ENCODE measurements around the gene KCNN1.
"Not testable (repeated sequence)": the region's sequence is repeated elsewhere in the genome, so short reads cannot be mapped to it uniquely, and the experiment has no call there.

KCNN1 gene

GRCh38 chr19:18001777-18002345 lies 35.0 kb downstream of the KCNN1 start:
- no peak for DNase-seq

- no peak for DNase-seq
Observed at GRCh38 chr19:18002347-18002850, 35.5 kb downstream of the KCNN1 start.

- not testable (repeated sequence) for DNase-seq
Observed at GRCh38 chr19:18005750-18006149, 38.8 kb downstream of the KCNN1 start.

DNA sequence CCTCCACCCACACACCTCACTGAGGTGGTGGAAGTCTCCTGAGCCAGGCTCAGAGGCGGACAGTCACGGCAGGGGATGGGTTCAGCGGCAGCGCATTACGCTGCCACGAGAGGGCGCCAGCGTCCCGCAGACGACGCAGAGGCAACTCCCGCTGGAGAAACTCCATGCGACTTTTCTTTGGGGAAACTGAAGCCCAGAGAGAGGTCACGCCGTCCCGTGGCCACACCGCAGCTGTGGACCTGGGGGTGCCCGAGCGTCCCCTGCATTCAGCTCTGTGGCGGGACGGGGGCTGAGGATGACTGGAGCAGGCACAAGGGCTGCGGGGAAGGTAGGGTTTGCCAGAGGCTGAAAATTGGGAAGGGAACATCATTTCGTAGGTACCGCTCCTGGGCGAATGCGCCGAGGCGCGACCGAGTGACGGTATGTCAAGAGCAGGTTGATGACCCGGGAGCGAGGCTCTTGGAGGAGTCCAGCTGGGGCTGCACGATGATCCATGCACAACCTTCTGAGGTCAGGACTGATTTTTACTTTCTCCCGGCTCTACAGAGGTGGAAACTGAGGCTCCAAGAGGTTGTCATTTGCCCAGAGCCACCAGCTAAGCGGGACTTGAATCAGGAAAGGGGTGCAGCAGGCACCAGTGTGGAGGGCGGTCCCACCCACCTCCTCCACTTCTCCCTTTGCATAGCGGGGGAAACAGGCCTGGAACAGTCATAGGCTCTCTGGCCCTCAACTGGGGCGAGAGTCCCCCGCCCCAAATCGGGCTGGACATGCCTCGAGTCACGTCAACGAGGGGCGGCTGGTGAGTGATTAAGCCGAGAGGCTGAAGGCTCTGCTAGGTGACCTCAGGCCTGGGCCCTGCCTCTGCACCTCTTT lies 40.4 kb downstream of the KCNN1 start:
- DNase-seq = peak; percentile 76

GRCh38 chr19:18007917-18008673 lies 41.2 kb downstream of the KCNN1 start, which contains the start of gene ARRDC2:
ARRDC2 (plus strand) TSS chr19:18008170; CDS start chr19:18008311, 141 bp downstream.
- peak; percentile 88 for DNase-seq

- DNase-seq = no peak
Observed at GRCh38 chr19:18008814-18009213, 41.9 kb downstream of the KCNN1 start.

DNA sequence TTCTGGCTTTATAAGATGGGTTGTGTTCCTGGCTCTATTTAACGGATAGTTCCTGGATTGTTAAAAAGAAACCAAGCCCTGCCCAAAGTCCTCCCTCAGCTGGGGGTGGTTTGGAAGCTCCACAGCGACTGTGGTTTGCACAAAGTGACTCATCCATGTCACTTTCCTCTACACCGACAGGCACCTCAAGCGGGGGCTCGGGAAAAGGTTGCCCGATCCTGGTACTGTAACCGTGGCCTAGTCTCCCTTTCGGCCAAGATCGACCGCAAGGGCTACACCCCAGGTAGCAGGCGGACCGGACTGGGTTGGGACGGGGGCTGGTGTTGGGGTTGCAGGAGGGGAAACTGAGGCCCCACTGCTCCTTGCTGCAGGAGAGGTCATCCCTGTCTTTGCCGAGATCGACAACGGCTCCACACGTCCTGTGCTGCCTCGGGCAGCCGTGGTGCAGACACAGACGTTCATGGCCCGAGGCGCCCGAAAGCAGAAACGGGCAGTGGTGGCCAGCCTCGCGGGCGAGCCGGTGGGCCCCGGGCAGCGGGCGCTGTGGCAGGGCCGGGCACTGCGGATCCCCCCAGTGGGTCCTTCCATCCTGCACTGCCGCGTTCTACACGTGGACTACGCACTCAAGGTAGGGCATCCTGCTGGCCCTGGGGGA lies 42.6 kb downstream of the KCNN1 start:
- no peak for DNase-seq

GRCh38 chr19:18010149-18010548 lies 43.2 kb downstream of the KCNN1 start:
- no peak for DNase-seq

GRCh38 chr19:18013210-18014111 lies 46.6 kb downstream of the KCNN1 start:
- DNase-seq = no peak

DNA sequence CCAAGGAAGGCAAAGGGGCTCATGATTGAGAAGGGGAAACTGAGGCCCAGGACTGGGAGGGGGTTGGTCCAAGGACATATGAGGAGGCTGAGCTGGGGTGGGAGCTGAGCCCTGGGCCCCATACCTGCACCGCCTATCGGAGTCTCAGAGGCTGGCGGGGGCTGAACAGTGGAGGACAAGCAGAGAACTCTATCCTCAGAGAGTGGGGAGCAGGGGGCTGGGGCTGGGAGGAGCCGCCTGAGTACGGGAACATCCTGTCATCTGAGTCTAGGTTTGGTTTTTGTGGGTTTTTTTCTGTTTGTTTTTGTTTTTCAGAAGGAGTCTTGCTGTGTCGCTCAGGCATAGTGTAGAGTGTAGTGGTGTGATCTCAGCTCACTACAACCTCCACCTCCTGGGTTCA lies 47.3 kb downstream of the KCNN1 start:
- no peak for DNase-seq

- no peak for DNase-seq
Observed at GRCh38 chr19:18016209-18016910, 49.5 kb downstream of the KCNN1 start.

- no peak for DNase-seq
Observed at GRCh38 chr19:18017275-18018083, 50.6 kb downstream of the KCNN1 start.

DNA sequence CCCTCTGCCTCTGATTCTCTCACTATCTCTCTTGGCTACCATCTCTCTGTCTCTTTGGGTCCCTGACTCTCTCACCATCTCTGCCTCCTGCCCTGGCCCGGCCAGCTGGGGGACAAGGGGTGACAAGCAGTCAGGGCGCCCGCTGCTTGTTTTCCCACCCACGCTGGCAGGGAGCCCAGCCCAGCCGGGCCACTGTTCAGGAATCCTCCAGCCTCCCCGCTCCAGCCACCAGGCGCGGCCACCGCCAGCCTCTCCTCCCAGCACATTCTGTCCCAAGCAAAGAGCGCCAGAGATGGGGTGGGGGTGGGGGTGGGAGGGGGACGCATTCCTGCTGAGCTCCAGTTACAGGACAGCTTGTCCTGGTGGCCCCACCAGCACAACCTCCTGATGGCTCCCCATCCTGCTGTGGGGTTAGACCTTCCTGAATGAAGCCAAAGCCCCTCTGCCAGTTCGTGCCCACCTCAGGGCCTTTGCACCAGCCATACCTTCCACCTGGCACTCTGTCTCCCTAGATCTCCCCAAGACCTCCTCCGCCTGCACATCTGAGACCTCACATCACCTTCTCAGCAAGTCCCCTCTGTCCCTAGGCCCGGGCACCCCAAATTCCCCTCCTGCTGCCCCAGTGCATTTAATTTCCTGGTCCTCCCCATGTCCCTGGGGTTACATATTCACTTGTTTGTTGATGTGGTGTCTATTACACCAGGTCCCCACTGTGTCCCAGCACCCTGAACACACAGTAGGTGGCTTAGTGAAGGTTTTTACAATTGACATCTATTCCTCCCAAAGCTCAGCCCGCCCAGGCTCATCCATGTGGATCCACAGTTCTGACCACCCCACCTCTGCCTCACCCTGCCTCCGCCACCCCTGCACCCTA lies 53.5 kb downstream of the KCNN1 start:
- no peak for DNase-seq

DNA sequence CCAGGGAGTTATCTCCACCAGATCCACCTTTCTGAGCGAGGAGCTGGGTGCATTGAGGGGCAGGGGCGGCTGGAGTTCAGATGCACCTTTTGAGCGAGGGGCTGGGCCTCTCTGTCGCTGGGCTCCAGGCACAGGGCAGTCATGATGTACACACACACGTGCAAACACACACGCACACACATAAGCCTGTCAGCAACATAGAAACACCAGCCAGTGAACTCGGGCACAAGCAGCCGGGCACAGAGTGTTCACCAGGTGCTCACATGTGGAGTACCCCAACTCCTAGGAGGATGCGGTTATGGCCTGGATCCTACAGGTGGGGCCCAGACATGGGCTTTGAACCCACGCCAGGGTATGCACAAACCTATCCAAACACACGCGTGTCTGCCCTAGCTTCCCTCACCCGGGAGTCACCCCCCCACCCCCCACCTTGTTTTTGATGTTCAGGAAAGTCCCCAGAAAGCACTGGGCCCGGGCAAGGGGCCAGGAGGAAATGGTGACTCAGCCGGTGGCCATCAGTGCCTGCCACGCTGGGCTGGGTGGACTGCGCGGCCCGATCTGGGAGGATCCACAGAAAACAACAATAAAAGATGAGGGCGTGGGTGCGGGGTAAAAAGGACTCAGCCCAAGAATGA lies 54.3 kb downstream of the KCNN1 start:
- DNase-seq = peak; percentile 64

DNA sequence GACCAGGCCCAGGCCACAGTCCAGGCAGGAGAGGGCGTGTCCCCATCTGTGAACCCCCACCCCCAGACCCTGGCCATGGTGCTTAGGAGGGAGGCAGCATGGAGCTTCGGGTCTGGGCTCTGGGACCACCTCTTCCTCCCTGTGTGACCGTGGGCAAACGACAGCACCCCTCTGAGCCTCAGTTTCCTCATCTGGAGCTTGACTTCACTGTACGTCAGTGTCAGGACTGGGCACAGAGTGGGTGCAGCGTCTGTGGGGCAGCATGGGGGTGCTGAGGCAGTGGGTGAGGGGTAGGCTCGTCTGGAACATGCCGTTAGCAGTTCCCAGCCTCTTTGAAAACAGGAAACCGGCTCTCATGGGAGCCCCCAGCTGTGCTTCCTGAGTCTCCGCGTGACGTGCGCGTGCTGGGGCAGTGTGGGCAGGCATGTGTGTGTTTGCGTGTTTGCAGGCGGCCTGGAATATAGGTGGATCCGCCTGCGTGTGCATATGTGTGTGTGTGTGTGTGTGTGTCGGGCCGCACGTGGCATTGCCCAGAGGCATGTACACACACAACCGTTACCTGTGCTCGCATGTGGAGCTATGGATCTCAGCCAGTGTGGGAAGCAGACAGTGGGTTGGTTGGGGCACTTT lies 56.8 kb downstream of the KCNN1 start:
- peak; percentile 51 for DNase-seq

DNA sequence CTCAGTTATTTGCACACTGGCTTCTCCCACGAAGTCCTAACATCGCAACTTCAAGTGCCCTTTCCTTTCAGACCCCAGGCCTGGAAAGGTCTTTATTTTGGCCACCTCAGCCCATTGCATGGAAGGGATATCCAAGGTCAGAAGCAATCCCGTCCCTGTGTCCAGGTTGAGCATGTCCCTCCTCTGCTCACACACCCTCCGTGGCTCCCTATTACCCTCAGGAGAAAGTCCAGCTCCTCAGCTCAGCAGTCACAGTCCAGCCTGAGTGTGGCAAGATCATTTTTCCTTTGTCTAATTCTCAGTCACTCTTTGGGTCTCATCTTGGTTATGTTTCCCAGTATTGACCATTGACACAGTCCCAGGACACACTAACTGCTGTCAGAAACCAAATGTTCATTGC lies 60.2 kb downstream of the KCNN1 start:
- no peak for DNase-seq

- no peak for DNase-seq
Observed at GRCh38 chr19:18029617-18030338, 62.9 kb downstream of the KCNN1 start.
